NCI-H2196 treated with DMSO at 0.1 percent for 48 hours (cell line): Measurements from ENCODE around the gene PLAGL1.
"Not testable (repeated sequence)": the region's sequence is repeated elsewhere in the genome, so short reads cannot be mapped to it uniquely, and the experiment has no call there.

Experiments
- DNase-seq: peaks from one replicate; lab custom pipeline; 2025; ENCODE audit not compliant: unreplicated experiment; lab: John Stamatoyannopoulos, UW

Gene PLAGL1

DNA sequence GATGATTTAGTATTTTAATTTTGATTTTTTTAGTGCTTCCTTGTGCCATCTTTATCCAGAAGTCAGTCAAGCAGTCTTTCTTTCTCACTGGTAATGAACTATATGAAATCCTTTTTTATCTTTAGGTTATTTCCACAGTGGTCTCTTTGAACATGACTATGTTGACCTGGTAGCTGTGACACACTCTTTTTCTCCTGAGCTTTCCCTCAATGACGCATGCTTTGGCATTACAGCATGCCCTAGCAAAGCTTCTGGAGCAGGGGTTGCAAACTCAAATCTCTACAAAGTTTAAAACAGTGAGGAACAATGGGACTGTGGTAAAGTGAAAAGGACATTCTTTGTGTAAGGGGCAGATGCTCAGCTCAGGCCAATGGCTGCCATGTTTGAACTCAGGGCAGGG is 4.5 kb upstream of the PLAGL1 start:
- no peak for DNase-seq

DNA sequence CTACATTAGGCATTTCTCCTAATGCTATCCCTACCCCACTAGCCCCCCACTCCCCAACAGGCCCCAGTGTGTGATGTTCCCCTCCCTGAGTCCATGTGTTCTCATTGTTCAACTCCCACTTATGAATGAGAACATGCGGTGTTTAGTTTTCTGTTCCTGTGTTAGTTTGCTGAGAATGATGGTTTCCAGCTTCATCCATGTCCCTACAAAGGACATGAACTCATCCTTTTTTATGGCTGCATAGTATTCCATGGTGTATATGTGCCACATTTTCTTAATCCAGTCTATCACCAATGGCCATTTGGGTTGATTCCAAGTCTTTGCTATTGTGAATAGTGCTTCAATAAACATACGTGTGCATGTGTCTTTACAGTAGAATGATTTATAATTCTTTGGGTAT is 1.6 kb upstream of the PLAGL1 start:
- DNase-seq, result not testable (repeated sequence)

DNA sequence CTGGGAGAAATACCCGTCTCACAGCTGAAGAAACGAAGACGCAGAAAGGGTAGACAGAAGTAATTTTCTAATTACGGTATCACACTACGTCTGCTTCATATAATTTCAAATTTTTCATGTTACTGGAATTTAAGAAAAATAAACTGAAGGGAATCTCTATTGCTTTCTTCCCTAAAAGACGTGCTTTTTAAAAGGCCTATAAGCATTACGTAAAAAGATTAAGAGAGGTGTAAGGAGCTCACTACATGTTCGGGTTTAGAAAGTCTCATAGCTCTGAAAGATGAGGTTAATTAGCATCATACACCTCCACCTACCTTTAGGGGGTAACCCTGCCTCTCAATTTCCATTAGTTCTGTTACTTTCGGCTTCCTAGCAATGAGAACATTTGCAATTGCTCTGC is 787 bp upstream of the PLAGL1 start:
- no peak for DNase-seq

DNA sequence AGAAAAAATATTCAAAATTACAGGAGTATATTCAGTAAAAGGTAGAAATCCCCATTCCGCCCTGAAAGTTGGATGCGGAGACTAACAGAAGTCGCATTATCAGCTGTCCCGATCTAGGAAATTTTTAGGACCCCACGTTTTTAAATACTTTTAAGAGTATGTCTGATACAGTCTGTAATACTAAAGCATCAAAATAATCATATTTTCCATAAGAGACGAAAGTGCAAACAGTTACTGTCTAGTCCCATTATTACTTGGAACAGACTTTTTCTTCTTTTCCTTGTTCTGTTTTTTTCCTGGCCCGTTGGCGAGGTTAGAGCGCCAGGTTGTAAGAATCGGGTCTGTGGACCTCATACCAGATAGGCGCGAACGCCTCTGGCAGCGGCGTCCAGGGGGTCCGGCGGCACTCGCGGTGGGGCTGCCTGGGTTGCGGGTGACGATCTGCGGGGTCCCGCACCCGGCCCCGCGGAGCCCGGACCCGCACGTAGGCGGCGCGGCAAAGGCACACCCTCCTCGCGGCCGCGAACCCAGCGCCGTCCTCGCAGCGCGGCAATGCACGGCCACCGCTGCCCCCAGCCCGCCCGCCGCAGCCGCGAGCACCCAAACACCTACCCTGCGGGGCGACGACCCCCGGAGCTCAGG is 460 bp downstream of the PLAGL1 start:
- no peak for DNase-seq

DNA sequence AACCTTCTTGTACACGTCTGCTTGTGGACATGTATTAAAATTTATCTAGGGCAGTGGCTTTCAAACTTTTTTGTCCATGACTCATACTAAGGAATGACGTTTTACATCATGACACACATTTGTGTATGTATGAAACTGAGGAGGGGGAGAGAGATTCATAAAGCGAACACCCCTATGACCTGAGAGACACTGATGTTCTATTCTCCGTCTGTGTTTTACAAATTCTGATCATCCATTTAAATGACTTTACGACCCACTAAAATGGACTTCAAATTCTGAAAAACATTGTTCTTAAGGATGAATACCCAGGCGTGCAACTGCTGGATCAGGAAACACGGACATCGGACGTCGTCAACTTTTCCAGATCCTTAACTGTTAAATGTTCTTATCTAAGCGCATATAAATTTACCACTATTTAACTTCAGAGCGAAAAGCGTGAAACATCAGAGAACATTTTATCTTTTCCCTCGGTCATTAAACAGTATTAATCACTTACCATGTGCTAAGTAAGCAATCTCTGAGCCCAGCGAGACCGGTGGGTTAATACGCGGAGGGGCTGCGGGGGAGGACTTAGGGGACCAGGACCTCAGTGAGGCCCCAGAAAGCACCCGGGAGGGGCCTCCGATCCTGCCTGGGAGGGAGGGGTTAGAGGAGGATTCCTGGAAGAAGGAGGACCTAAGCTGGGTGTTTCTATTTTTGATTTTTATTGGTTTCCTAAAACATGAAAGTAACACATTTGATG is 1.2 kb downstream of the PLAGL1 start:
- DNase-seq, result no peak

DNA sequence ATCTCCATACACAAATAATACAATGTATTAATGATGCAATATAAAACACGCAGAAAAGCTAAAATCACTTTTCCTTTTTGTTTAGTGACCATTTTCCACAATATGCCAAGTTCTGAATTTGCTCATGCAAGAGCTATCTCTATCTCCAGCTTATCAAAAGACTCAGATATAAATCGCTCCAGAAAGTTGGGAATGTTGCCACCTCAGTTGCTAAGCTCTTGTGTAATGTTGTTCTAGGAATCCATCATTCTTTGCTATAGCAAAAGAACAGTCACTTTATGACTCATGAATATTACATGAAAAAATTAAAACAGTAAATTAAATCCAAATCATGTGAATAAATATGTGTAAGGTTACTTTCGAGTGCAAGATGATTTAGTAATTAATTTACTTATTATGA is 8.7 kb downstream of the PLAGL1 start:
- no peak for DNase-seq

DNA sequence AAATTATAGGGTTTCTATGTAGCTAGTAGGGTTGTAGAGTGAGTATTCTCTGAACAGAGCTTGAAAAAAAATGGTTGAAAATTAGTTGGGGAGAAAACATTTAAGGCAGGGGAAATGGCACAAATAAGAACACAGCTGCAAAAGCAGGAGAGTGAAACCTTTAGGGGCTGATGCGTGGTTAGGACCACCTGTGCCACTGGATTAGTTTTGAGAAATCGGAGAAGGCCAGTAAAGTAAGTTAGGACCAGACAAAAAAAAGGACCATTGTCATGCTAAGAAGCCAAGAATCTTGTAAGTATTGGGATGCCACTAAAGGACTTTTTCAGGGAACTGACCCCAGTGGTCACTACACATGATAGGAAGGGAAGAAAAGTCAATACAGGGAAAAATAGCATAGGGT is 9.4 kb downstream of the PLAGL1 start:
- no peak for DNase-seq

DNA sequence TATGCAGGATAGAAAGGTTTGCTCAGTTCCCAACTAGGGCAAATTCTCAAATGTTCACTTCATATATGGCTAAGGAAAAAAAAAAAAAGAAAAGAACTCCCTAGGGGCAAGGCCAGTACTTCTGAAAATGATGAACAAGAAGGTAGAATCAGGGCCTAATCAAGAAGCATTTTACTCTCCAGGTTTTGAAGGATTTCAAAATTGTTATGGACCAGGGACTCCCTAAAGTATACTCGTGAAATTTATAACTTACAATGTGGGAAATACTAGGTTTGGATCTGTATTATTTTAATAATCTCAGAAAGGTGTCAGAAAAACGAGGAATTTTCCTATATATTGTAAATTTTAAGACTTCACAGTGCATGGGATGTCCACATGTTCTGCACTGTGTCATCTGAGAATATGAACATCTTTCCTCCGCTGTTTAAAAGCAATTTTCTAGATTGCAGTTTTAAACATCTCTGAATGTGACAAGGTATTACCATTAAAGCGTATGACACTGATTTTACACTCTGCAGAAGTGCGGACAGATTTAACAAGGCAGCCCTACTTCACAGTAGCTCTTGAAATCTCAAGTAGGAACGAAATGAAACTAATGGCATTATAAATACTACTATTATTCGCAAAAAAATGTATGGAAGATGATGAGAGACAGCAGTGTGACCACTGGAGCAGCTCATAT is 14.0 kb downstream of the PLAGL1 start:
- DNase-seq, result no peak

DNA sequence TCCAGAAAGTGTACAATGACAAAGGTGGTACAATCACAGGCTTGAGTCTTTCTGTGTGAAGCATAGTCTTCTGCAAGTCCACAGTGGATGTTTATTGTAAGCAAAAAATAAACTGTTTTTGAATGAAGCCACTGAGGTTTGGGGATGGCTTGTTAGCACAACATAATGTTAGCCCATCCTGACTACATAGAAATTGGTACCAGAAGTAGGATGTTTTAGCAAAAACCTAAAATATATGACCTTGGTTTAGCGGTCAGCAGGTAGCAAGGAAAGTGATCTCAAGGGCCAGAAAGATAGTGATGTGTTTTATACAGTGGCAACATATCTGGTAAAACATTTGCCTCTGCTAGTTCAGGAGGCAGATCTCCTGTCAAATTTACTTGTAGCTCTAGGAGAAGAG is 15.8 kb downstream of the PLAGL1 start:
- DNase-seq, result no peak

DNA sequence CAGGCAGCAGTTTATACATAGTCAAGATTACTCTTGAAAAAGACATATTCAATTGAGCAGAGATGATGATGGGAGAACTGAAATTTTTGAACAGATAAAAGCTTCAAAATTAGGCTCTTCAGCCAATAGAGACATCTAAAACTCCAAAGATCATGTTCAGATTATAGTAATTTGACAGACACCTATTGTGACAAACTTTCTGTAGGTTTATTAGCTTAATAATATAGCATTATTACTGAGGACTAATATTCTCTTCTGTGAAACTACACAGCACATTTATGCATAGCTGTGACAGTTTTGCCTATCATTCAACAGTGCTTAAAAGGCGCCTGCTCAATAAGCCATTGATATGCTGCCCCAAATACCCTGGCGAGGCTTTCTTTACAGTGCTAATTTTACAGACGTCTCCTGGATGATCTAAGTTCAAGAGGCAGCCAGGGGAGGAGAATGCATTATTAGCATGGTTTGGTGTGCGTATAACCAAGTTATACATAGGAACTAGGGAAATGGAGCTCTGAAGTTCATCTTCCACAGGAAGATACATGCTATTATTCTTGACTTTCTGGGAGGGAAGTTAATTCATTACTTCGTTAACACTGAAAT is 21.5 kb downstream of the PLAGL1 start:
- no peak for DNase-seq

DNA sequence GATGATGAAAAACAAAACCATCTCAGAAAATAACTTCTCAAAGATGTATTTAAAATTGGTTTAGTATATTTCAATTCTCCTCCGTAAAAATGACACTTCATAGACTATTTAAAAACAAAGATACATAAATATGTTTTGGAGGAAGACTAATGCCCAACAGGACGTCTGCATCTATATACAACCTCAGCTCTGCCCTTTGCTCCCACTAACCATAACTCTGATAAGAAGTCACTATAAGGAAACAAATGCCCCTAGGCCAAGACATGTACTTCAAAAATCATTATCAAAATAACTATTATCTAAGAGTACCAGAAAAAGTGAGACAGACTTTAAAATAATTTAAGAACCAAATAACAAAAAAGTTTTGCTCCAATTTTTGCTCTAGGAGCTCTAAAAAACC is 23.4 kb downstream of the PLAGL1 start:
- DNase-seq, result no peak

DNA sequence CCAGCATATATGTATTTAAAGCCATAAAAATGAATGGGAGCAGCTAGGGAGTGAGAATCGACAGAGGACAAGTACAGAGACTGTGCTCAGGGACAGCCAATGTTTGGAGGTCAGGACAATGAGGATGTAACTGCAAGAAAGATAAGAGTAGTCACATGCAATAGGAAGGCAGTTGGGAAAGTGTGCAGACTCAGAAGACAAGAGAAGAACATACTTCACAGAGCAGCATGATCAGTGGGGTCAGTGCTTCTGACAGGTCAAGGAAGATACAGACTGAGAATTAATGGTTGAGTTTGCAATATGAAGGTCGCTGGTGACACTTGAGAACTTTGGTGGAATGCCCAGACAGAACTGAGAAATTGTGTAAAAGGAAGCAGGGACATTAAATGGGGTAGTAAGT is 25.1 kb downstream of the PLAGL1 start:
- DNase-seq, result no peak

DNA sequence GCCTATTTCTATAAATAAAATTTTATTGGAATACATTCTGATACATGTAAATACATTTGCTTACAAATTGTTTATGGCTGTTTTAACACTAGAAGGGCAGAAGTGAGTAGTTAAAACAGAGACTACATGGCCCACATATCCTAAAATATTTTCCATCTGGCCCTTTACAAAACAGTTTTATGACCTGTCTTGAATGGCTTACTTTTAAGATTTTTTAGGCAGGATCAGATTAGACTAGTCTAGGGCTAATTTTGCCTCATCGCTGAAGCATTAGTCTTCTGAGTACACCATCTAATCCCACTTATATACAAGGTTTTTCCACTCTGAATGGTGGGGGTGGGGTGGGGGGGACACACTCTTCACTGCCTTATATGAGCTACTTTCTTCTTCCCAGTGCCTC is 27.1 kb downstream of the PLAGL1 start:
- no peak for DNase-seq

DNA sequence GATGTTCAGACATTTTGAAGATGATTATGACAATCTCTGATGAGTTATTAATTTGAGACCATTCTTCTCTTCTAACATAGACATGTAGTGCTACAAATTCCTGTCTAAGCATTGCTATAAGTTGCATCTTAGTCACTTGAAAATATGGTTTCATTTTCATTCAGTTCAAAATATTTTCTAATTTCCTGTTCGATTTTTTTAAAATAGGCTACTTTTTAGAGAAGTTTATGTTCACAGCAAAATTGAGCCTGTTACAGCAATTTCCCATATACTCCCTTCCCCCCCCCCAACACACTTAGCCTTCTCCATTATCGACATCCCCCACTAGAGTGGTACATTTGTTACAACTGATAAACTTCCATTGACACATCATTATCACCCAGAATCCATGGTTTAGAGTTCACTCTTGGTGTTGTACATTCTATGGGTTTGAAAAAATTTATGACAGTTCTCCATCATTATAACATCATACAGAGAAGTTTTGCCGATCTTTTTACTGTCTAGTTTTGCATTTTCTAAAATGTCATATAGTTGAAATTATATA is 31.2 kb downstream of the PLAGL1 start:
- no peak for DNase-seq

DNA sequence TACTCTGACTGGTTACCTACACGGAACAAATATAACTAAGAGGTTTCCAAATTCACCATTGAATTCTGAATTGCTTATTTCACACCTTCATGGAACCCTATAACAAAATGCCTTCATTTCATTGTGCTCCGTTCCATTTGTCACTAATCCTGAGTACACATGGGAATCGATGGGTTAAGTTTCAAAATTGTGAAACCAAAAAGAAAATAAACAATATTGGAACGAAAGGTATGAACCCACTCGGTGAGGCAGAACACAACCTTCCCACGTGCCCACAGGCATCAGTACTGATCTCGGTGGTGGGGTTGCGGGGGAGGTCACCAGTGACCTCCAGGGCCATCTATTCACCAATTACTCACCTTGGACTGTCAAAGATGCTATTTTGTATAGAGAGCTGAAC is 34.0 kb downstream of the PLAGL1 start:
- no peak for DNase-seq

DNA sequence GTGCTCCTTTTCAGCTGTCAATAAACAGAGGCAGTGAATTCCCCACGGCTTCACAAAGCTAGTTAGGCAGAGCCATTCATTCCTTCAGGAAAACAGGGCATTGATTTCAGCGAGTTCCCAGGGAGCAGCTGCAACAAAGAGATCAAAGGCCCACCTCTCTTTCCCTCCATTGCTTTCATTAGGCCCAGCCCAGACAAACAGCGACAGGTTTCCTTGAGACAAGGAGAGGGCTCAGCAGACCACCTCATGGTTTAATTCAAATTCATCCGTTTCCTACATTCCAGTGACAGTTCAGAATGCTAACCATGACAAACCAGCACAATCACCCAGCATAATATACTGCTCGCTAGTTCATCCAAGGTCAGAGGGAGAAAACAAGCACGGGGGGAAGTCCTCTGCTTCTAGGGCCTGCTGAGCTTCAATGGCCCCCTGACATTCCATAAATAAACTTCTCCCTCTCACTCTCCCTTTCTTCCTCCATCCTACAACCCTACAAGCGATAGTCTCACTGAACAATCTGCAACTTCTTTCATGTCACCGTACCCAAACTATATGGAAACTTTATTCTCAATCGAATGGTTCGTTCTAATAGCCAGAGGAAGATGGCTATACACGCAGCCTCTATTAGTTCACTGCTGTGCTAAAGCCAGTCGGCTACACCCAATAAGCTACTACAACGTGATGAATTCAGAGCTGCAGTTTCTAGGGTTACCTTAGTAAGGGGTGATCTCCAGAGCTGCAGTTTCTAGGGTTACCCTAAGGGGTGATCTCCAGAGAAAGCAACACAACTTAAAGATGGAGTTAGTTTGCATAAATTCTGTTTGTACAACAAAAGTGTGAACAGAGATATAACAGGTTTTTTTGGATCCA is 34.7 kb downstream of the PLAGL1 start:
- no peak for DNase-seq

DNA sequence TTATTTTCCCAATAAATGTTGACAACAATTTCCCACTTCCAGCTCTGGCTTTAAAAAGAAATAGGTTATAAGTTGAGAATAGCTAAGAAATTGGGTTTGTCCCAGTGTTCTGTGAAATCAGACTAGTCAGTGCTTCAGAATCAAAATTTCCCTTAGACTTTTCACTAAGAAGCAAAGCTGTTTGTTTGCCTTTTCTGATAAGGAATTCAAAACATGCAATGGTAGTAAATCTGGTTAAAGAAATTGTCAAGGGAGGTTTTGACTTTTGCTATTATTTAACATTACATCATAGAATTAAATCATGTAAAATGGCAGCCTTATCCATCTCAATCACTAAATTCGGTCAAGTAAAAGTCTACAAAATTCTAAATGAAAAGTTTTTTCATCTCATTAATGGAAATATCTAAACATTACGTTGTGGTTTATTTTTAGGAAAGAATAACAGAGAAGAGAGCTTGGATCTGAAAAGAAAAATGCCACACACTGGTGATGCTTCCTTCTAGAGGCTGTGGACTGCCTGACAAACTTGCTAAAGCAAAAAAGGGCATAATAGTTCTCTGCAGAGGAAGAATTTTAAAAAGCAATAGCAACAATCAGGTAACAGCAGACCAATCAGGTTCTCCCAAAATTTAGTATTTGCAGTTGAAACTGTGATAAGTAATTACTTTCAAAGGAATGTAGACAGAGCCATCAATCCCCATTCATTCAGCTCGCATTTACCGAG is 36.4 kb downstream of the PLAGL1 start:
- DNase-seq, result no peak

DNA sequence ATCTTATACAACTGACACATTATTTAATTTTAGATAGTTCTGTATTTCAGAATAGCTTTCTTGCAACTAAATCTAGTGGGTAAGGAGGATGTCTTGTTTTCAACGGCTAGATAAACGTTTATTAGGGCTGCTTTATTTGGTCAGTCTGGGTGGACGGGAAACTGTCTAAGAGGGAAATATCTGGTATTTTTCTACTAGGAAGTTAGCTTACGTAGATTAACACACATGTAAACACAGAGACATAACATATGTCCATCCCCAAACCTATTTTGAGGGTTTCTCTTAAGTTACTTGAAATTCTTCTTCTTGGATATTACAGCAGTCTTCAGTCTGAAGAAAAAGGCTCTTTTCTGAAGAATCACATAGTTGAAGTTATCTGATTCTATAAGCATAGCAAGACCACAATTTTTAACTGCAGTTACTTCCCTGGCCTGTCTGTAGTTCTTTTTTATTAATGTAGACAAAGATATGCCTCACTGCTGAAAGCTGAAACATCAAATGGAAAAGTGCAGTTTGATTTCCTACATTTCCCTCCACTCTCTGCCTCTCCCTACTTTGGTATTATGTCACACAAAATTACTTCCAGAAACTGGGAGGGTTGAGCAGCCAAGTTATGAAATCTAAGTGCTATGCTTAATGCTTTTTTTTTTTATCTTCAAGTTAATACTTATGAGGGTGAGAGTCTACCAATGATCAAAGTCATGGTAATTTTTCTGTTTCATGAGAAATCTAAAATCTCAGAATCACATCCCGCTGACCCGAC is 37.4 kb downstream of the PLAGL1 start:
- DNase-seq, result no peak

DNA sequence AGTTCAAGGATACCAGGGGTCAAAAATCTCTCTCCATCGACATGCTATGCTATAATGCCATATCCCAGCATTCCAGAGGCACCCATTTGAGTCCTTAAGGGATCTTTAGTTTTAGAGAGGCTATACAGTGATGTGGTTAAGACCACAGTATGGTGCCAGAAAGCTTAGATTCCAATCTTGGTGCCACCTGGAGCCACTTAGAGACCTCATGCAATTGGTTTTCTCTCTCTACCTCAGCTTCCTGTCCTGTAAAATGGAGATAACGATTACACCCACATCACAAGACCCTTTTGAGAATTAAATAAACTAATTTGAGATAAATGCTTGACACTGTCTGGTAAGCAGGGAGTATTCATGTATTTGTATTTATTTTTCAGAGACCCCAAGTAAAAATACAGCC is 39.0 kb downstream of the PLAGL1 start:
- DNase-seq, result no peak
